Measurements from ENCODE around the gene GPR146.

GPR146 gene

GRCh38 chr7:1058821-1059199 lies 14.5 kb downstream of the GPR146 start:
- TF ChIP-seq POLR2AphosphoS5 (IDR thresholded peaks at IDR 0.05; ENCODE audit: low read depth, low read length): no peak
- no peak for TF ChIP-seq REST (IDR thresholded peaks at IDR 0.05; ENCODE audit: insufficient read depth in 1 of 2, low read depth in 2 of 2, low read length in 2 of 2)
- TF ChIP-seq TAF1 (IDR thresholded peaks at IDR 0.05; ENCODE audit: borderline replicate concordance, insufficient read depth, low read length): no peak
- no peak for TF ChIP-seq SIN3A (IDR thresholded peaks at IDR 0.05; ENCODE audit: borderline replicate concordance, insufficient read depth, low read length)
- TF ChIP-seq FOXP2 (optimal IDR thresholded peaks at IDR 0.05; ENCODE audit: borderline replicate concordance, extremely low read depth, extremely low read length, insufficient read depth): no peak

- TF ChIP-seq POLR2AphosphoS5 (IDR thresholded peaks at IDR 0.05; ENCODE audit: low read depth, low read length) (no peak), REST (IDR thresholded peaks at IDR 0.05; ENCODE audit: insufficient read depth in 1 of 2, low read depth in 2 of 2, low read length in 2 of 2) (no peak), FOXP2 (optimal IDR thresholded peaks at IDR 0.05; ENCODE audit: borderline replicate concordance, extremely low read depth, extremely low read length, insufficient read depth) (no peak), SIN3A (IDR thresholded peaks at IDR 0.05; ENCODE audit: borderline replicate concordance, insufficient read depth, low read length) (no peak), TAF1 (IDR thresholded peaks at IDR 0.05; ENCODE audit: borderline replicate concordance, insufficient read depth, low read length) (no peak)
These were observed 15.1 kb downstream of the GPR146 start for GRCh38 chr7:1059200-1060091.

GRCh38 chr7:1060315-1061072 lies 16.1 kb downstream of the GPR146 start:
- TF ChIP-seq TAF1 (IDR thresholded peaks at IDR 0.05; ENCODE audit: borderline replicate concordance, insufficient read depth, low read length): no peak
- TF ChIP-seq REST (IDR thresholded peaks at IDR 0.05; ENCODE audit: insufficient read depth in 1 of 2, low read depth in 2 of 2, low read length in 2 of 2): no peak
- no peak for TF ChIP-seq POLR2AphosphoS5 (IDR thresholded peaks at IDR 0.05; ENCODE audit: low read depth, low read length)
- TF ChIP-seq SIN3A (IDR thresholded peaks at IDR 0.05; ENCODE audit: borderline replicate concordance, insufficient read depth, low read length): no peak
- no peak for TF ChIP-seq FOXP2 (optimal IDR thresholded peaks at IDR 0.05; ENCODE audit: borderline replicate concordance, extremely low read depth, extremely low read length, insufficient read depth)

GRCh38 chr7:1061180-1061579 lies 16.8 kb downstream of the GPR146 start:
- no peak for TF ChIP-seq POLR2AphosphoS5 (IDR thresholded peaks at IDR 0.05; ENCODE audit: low read depth, low read length)
- no peak for TF ChIP-seq REST (IDR thresholded peaks at IDR 0.05; ENCODE audit: insufficient read depth in 1 of 2, low read depth in 2 of 2, low read length in 2 of 2)
- no peak for TF ChIP-seq TAF1 (IDR thresholded peaks at IDR 0.05; ENCODE audit: borderline replicate concordance, insufficient read depth, low read length)
- TF ChIP-seq FOXP2 (optimal IDR thresholded peaks at IDR 0.05; ENCODE audit: borderline replicate concordance, extremely low read depth, extremely low read length, insufficient read depth): no peak
- no peak for TF ChIP-seq SIN3A (IDR thresholded peaks at IDR 0.05; ENCODE audit: borderline replicate concordance, insufficient read depth, low read length)

Measured in PFSK-1 (cell line).